Activated CD8-positive, alpha-beta T cell treated with anti-CD3 and anti-CD28 coated beads, Interleukin-2, amount 10 ng/mL, durations not matched to agents 7 days and 5 days (primary cell): ENCODE data around the gene ACSS3. TPM values are rescaled to one million over a fixed set of nuclear protein-coding genes. Genes with fewer than 3 reads are reported as not detected.
"Not testable (repeated sequence)": the region's sequence is repeated elsewhere in the genome, so short reads cannot be mapped to it uniquely, and the experiment has no call there.

Experiments
- ATAC-seq: fragments of 150-1000 bp; cut with Tn5 transposase; one replicate; pipeline ENCODE4 v1.10.0; 2021; ENCODE audit warnings: moderate library complexity
- CTCF ChIA-PET: fragments of 350-600 bp; sonication (Branson Sonifier 250); formaldehyde crosslinking; loops from one replicate; lab custom pipeline; 2021; ENCODE audit warnings: antibody characterized with exemption; lab: Charles Lee
- POLR2A ChIA-PET: fragments of 350-600 bp; sonication (Branson Sonifier 250); formaldehyde crosslinking; loops from one replicate; lab custom pipeline; 2021; ENCODE audit warnings: antibody characterized with exemption; lab: Charles Lee
- DNase-seq: peaks from one replicate; pipeline ENCODE4 v3.0.0-alpha.2; 2020
- H3K27ac Mint-ChIP-seq: one replicate; pipeline ENCODE4 v1.8.0; 2021; ENCODE audit warnings: mild to moderate bottlenecking, mixed read lengths
- H3K27me3 Mint-ChIP-seq: one replicate; pipeline ENCODE4 v1.8.0; 2021; ENCODE audit warnings: low read depth, mixed read lengths
- H3K36me3 Mint-ChIP-seq: one replicate; pipeline ENCODE4 v1.8.0; 2021; ENCODE audit warnings: low read depth, mixed read lengths
- H3K4me1 Mint-ChIP-seq: one replicate; pipeline ENCODE4 v1.8.0; 2021; ENCODE audit warnings: low read depth, mixed read lengths
- H3K4me3 Mint-ChIP-seq: one replicate; pipeline ENCODE4 v1.8.0; 2021; ENCODE audit warnings: mild to moderate bottlenecking, mixed read lengths
- H3K9me3 Mint-ChIP-seq: one replicate; pipeline ENCODE4 v1.8.0; 2022; ENCODE audit warnings: mixed read lengths; ENCODE audit not compliant: insufficient read depth
- total RNA-seq, 2 experiments: library from RNA; stranded (reverse); gene quantifications; one replicate each; pipeline ENCODE4 v1.2.3, GENCODE V29; 2021

Gene ACSS3
- total RNA-seq, 2 experiments from 2014 or later, result not detected

GRCh38 chr12:81105687-81106086 lies 27.8 kb downstream of the ACSS3 start:
- Mint-ChIP-seq H3K36me3 (no peaks in the 10 kb centered on the region), H3K4me3 (no peak overlapping the region), H3K4me1 (no peaks in the 10 kb centered on the region), H3K27me3 (no peaks in the 10 kb centered on the region), H3K27ac (no peak overlapping the region), H3K9me3 (no peaks in the 10 kb centered on the region)
- DNase-seq (no peak), ATAC-seq (no peak)
- ChIA-PET CTCF (no interaction called here), POLR2A (no interaction called here)

GRCh38 chr12:81114226-81114625 lies 36.3 kb downstream of the ACSS3 start:
- Mint-ChIP-seq H3K4me3 (no peak overlapping the region), H3K36me3 (no peaks in the 10 kb centered on the region), H3K4me1 (no peaks in the 10 kb centered on the region), H3K9me3 (no peaks in the 10 kb centered on the region), H3K27ac (no peak overlapping the region), H3K27me3 (no peaks in the 10 kb centered on the region)
- ChIA-PET POLR2A (no interaction called here), CTCF (no interaction called here)
- no peak for ATAC-seq
- no peak for DNase-seq

GRCh38 chr12:81119069-81119468 lies 41.2 kb downstream of the ACSS3 start:
- H3K36me3 Mint-ChIP-seq, ATAC-seq, DNase-seq, H3K4me1 Mint-ChIP-seq, H3K9me3 Mint-ChIP-seq, CTCF ChIA-PET, POLR2A ChIA-PET, H3K4me3 Mint-ChIP-seq, H3K27me3 Mint-ChIP-seq, H3K27ac Mint-ChIP-seq: not testable (repeated sequence)

- POLR2A ChIA-PET, result no interaction called here
- CTCF ChIA-PET, result no interaction called here
- Mint-ChIP-seq H3K27me3 (no peaks in the 10 kb centered on the region), H3K27ac (no peak overlapping the region), H3K4me3 (no peak overlapping the region), H3K36me3 (no peaks in the 10 kb centered on the region), H3K4me1 (no peaks in the 10 kb centered on the region), H3K9me3 (no peaks in the 10 kb centered on the region)
- no peak for DNase-seq
- ATAC-seq, result no peak
Observed at GRCh38 chr12:81120961-81121360, 43.1 kb downstream of the ACSS3 start.

- CTCF ChIA-PET, result no interaction called here
- DNase-seq (no peak), ATAC-seq (no peak)
- Mint-ChIP-seq H3K4me1 (no peaks in the 10 kb centered on the region), H3K36me3 (no peaks in the 10 kb centered on the region), H3K4me3 (no peak overlapping the region), H3K27me3 (no peaks in the 10 kb centered on the region), H3K27ac (no peak overlapping the region), H3K9me3 (no peaks in the 10 kb centered on the region)
- POLR2A ChIA-PET, result no interaction called here
Observed at GRCh38 chr12:81123611-81124010, 45.7 kb downstream of the ACSS3 start.

- ATAC-seq, result no peak
- POLR2A ChIA-PET, result no interaction called here
- no peaks in the 10 kb centered on the region for H3K4me1 Mint-ChIP-seq
- no peak for DNase-seq
- no peaks in the 10 kb centered on the region for H3K36me3 Mint-ChIP-seq
- H3K27me3 Mint-ChIP-seq, result no peaks in the 10 kb centered on the region
- no peaks in the 10 kb centered on the region for H3K9me3 Mint-ChIP-seq
- H3K27ac Mint-ChIP-seq, result no peak overlapping the region
- H3K4me3 Mint-ChIP-seq, result no peak overlapping the region
- CTCF ChIA-PET, result no interaction called here
Observed at GRCh38 chr12:81125691-81126090, 47.8 kb downstream of the ACSS3 start.

- Mint-ChIP-seq H3K27ac (no peak overlapping the region), H3K36me3 (no peaks in the 10 kb centered on the region), H3K27me3 (no peaks in the 10 kb centered on the region), H3K4me1 (no peaks in the 10 kb centered on the region), H3K9me3 (no peaks in the 10 kb centered on the region), H3K4me3 (no peak overlapping the region)
- CTCF ChIA-PET, result no interaction called here
- ATAC-seq (no peak), DNase-seq (no peak)
- POLR2A ChIA-PET, result no interaction called here
Observed at GRCh38 chr12:81128930-81129554, 51.2 kb downstream of the ACSS3 start.

GRCh38 chr12:81136519-81136918 lies 58.6 kb downstream of the ACSS3 start:
- no peaks in the 10 kb centered on the region for H3K36me3 Mint-ChIP-seq
- ChIA-PET CTCF (no interaction called here), POLR2A (no interaction called here)
- no peaks in the 10 kb centered on the region for H3K9me3 Mint-ChIP-seq
- no peak overlapping the region for H3K4me3 Mint-ChIP-seq
- DNase-seq (no peak), ATAC-seq (no peak)
- no peak overlapping the region for H3K27ac Mint-ChIP-seq
- no peaks in the 10 kb centered on the region for H3K4me1 Mint-ChIP-seq
- H3K27me3 Mint-ChIP-seq, result no peaks in the 10 kb centered on the region

- no peak for ATAC-seq
- no peak overlapping the region for H3K4me3 Mint-ChIP-seq
- ChIA-PET CTCF (no interaction called here), POLR2A (no interaction called here)
- no peak for DNase-seq
- H3K4me1 Mint-ChIP-seq, result no peaks in the 10 kb centered on the region
- no peak overlapping the region for H3K27ac Mint-ChIP-seq
- no peaks in the 10 kb centered on the region for H3K36me3 Mint-ChIP-seq
- H3K27me3 Mint-ChIP-seq, result no peaks in the 10 kb centered on the region
- no peaks in the 10 kb centered on the region for H3K9me3 Mint-ChIP-seq
Observed at GRCh38 chr12:81137801-81138200, 59.9 kb downstream of the ACSS3 start.

GRCh38 chr12:81141217-81141616 lies 63.3 kb downstream of the ACSS3 start:
- Mint-ChIP-seq H3K4me3 (no peak overlapping the region), H3K9me3 (no peaks in the 10 kb centered on the region), H3K27me3 (no peaks in the 10 kb centered on the region), H3K27ac (no peak overlapping the region), H3K36me3 (no peaks in the 10 kb centered on the region), H3K4me1 (no peaks in the 10 kb centered on the region)
- DNase-seq (no peak), ATAC-seq (no peak)
- ChIA-PET CTCF (no interaction called here), POLR2A (no interaction called here)

GRCh38 chr12:81143057-81143456 lies 65.2 kb downstream of the ACSS3 start:
- H3K9me3 Mint-ChIP-seq, result no peaks in the 10 kb centered on the region
- DNase-seq (no peak), ATAC-seq (no peak)
- CTCF ChIA-PET, result no interaction called here
- no peaks in the 10 kb centered on the region for H3K36me3 Mint-ChIP-seq
- H3K4me3 Mint-ChIP-seq, result no peak overlapping the region
- no peaks in the 10 kb centered on the region for H3K27me3 Mint-ChIP-seq
- no peaks in the 10 kb centered on the region for H3K4me1 Mint-ChIP-seq
- H3K27ac Mint-ChIP-seq, result no peak overlapping the region
- POLR2A ChIA-PET, result no interaction called here

GRCh38 chr12:81146228-81147225 lies 68.6 kb downstream of the ACSS3 start:
- no peak overlapping the region for H3K27ac Mint-ChIP-seq
- no peaks in the 10 kb centered on the region for H3K9me3 Mint-ChIP-seq
- no peaks in the 10 kb centered on the region for H3K4me1 Mint-ChIP-seq
- no peak for DNase-seq
- no peak for ATAC-seq
- no peak overlapping the region for H3K4me3 Mint-ChIP-seq
- POLR2A ChIA-PET, result no interaction called here
- H3K36me3 Mint-ChIP-seq, result no peaks in the 10 kb centered on the region
- H3K27me3 Mint-ChIP-seq, result no peaks in the 10 kb centered on the region
- CTCF ChIA-PET, result no interaction called here
